PFSK-1 (cell line): ENCODE results near the gene NRAP.

Source experiments
- FOXP2 ChIP-seq: optimal IDR thresholded peaks from 2 replicates; pipeline ENCODE3; 2011; ENCODE audit warnings: borderline replicate concordance, control low read depth, inconsistent platforms; ENCODE audit not compliant: insufficient read depth; ENCODE audit errors: extremely low read length, extremely low read depth
- POLR2AphosphoS5 ChIP-seq: IDR thresholded peaks from 2 replicates; pipeline ENCODE4 v1.6.1; 2012; ENCODE audit warnings: low read depth, mild to moderate bottlenecking, control low read depth, low read length, moderate library complexity
- REST ChIP-seq, 2 experiments: IDR thresholded peaks; 2 replicates each; pipeline versions ENCODE4 v1.6.1 to v1.8.0; 2011 to 2012; ENCODE audit warnings: low read depth in 2 of 2, low read length in 2 of 2, control low read depth in 1 of 2, inconsistent platforms in 1 of 2, mild to moderate bottlenecking in 1 of 2, moderate library complexity in 1 of 2; ENCODE audit not compliant: insufficient read depth in 1 of 2
- SIN3A ChIP-seq: IDR thresholded peaks from 2 replicates; pipeline ENCODE4 v1.6.1; 2012; ENCODE audit warnings: mild to moderate bottlenecking, low read length, moderate library complexity, borderline replicate concordance; ENCODE audit not compliant: insufficient read depth
- TAF1 ChIP-seq: IDR thresholded peaks from 2 replicates; pipeline ENCODE4 v1.6.1; 2012; ENCODE audit warnings: low read length, control low read depth, borderline replicate concordance; ENCODE audit not compliant: insufficient read depth

Gene NRAP

GRCh38 chr10:113543107-113543955, 120.5 kb downstream of the NRAP start:
- no peak for TF ChIP-seq SIN3A
- no peak for TF ChIP-seq POLR2AphosphoS5
- no peak for TF ChIP-seq TAF1
- TF ChIP-seq FOXP2: no peak
- no peak for TF ChIP-seq REST (IDR thresholded peaks at IDR 0.05; ENCODE audit: insufficient read depth in 1 of 2, low read depth in 2 of 2, low read length in 2 of 2)

GRCh38 chr10:113541549-113541927, 122.3 kb downstream of the NRAP start:
- no peak for TF ChIP-seq REST (IDR thresholded peaks at IDR 0.05; ENCODE audit: insufficient read depth in 1 of 2, low read depth in 2 of 2, low read length in 2 of 2)
- TF ChIP-seq POLR2AphosphoS5: no peak
- TF ChIP-seq FOXP2: no peak
- TF ChIP-seq SIN3A: no peak
- TF ChIP-seq TAF1: no peak

- TF ChIP-seq FOXP2: no peak
- no peak for TF ChIP-seq POLR2AphosphoS5
- no peak for TF ChIP-seq SIN3A
- TF ChIP-seq REST (IDR thresholded peaks at IDR 0.05; ENCODE audit: insufficient read depth in 1 of 2, low read depth in 2 of 2, low read length in 2 of 2): no peak
- no peak for TF ChIP-seq TAF1
These were observed 122.8 kb downstream of the NRAP start for GRCh38 chr10:113540845-113541548.

GRCh38 chr10:113539789-113540188, 124.1 kb downstream of the NRAP start:
- no peak for TF ChIP-seq TAF1
- TF ChIP-seq SIN3A: no peak
- TF ChIP-seq POLR2AphosphoS5: no peak
- no peak for TF ChIP-seq REST (IDR thresholded peaks at IDR 0.05; ENCODE audit: insufficient read depth in 1 of 2, low read depth in 2 of 2, low read length in 2 of 2)
- TF ChIP-seq FOXP2: no peak
